ENCODE data around the gene RPP25. TPM values are rescaled to one million over a fixed set of nuclear protein-coding genes. Genes with fewer than 3 reads are reported as not detected.

RPP25 gene, protein sequence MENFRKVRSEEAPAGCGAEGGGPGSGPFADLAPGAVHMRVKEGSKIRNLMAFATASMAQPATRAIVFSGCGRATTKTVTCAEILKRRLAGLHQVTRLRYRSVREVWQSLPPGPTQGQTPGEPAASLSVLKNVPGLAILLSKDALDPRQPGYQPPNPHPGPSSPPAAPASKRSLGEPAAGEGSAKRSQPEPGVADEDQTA
- 18.8 to 28.2 TPM (median 26.4 TPM) in 5 replicates for total RNA-seq (2022; extraction: Qiagen RNA extraction)

DNA sequence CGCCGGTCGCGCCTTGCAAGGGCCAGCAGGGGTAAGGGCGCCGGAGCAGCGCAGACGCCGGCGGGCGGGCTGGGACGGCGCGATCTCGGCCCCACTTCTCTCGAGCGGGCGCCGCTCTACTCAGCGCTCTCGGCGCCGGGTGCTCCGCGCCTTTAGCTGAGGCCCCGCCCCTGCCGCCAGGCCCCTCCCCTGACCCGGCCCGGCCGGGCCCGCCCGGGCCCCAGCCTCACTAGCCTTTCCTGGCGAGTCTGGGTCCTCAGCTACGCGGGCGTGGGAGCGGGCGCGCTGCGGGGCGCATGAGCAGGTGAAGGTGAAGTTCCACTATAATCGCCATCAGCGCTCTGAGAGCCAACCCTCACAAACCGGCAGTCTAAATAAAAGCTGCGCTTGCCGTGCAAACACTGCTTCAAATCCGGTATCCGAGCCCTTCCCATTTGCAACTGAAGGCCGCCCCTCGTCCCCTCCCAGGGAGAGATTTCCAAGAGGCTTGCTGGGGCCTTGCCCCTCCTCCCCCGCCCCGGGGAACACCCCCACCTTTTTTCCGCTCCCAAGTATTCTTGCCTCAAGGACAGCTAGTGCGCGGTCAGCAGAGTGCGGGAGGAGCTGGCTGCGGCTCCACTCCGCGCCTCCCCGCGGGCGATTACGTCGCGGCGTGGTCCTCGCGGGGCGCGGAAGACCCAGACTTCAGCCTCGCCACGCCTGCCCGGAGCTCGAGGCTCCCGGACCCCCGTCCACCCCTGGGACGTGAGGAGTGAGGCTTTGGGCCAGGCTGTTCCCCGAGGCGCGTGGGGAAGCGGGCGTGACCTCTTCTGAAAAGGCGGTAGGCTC is at the start of gene RPP25:
RPP25 (minus strand) TSS at position 125 of the 828 bp plus-strand sequence. CDS start 189 bp downstream, outside the sequence.

DNA sequence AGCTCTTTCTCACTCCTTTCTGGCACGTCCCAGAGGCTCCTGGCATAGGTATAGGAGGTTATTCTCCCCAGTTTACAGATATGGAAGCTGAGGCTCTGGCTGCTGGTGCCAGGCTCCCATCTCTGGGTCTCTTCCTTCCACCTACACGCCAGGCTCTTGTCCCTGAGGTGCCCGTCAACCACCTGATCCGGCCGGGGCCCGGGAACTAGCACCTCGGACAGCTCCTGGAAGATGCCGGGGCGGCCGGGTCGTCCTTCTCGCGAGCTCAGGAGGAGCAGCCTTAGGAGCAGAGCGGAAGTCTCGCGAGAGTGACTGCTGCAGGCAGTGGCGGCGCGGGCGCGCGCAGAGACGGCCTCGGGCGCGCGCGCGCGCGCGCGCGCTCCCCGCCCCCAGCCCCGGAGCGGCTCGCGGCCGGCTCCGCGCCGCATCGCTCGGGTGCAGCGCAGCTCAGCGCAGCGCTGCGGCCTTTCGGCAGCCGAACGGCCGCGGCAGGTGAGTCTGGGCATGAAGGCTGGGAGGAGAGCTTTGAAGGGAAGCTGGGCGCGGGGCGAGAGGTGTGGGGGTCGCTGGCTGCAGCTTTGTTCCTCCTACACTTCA is 38.7 kb upstream of the RPP25 start, which contains the start of gene SCAMP5:
SCAMP5 (plus strand) TSS at position 382 of the 597 bp plus-strand sequence. CDS start 16,277 bp downstream, outside the sequence.

DNA sequence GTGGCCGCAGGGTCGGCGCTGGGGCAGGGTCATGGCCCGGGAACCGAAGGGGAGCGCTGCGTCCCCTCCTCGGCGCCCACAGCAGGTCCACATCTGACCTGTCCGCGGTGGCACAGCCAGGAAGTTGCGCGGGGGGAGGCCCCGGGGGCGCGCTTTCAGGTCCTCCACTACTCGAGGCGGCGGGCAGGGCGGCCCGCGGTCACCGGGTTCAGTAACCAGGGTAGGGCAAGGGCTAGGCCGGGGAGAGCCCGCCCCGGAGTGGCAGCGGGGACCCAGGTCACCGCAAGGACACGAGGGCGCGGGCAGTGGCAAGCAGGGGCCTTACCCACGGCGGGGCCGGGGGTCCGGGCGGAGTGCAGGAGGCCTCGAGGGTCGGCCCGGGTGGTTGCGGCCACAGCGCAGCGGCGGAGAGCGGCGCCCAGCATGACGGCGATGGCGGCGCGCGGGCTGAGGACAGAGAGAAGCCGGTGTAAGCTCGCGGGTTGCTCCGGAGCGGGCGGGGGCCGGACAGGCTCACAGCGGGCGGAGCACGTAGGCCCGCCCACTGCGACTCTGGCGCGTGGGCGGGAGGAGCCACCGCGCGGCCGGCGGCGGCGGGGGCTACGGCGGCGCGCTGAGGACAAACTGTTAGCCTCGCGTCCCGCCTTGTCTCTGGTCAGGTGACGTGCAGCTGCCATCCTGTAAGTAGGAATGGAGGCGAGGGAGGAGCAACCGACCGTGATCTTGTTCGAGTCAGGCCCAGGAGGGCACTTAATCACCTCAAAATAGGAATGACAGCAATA is 18.8 kb downstream of the RPP25 start, which contains the start of gene COX5A:
COX5A (minus strand) TSS at position 484 of the 782 bp plus-strand sequence; CDS start at position 425, 59 bp downstream.

DNA sequence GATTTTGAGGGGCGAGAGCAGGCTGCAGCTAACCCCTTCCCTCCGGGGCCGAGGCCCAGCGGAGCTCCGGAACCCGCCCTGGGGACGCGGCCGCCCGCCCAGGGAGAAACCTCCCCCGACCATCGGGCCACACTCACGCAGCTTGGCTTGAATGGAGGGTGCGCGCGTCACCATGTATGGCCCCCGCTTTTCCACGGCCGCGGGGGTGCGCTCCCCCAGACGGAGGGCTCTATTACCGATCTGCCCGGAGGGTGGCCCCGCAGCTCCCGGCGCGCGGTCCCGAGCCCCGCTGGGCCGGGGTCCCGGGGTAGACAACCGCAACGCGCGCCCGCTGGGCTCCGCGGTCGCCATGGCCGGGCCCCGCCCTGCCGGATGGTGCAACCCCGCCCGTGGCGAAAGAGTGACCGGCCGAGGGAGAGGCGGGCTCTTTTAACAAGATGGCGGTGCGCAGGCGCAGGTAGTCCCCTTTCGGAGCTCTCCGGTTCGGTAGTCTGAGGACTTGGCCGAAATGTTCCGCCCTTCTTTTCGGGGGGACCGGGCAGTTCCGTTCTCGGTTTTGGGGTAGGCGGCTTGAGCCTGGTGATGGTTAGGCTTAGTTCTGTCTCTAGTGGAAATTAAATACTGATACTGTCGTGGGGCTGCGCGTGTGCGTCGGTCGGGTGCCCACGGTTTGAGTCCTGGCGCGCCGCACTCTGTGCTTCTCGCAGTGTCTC is 50.0 kb downstream of the RPP25 start, which contains the start of gene FAM219B:
FAM219B (minus strand) TSS at position 402 of the 713 bp plus-strand sequence; CDS start at position 351, 51 bp downstream.

Other genes with a start within 250 kb of the RPP25 start
- gene CYP1A1, start 231.2 kb downstream of the RPP25 start, total RNA-seq (2022; extraction: Qiagen RNA extraction), result 1.2 to 2.2 TPM (median 1.7 TPM) in 5 replicates
- gene CYP1A2, start 207.9 kb downstream of the RPP25 start, total RNA-seq (2022; extraction: Qiagen RNA extraction), result not detected in 5 replicates
- 63.3 to 70.0 TPM (median 63.8 TPM) in 5 replicates for gene CSK, start 174.7 kb downstream of the RPP25 start, total RNA-seq (2022; extraction: Qiagen RNA extraction)
- 0.02 to 0.06 TPM in 2 of 5 replicates, not detected in the others for gene LMAN1L, start 143.9 kb downstream of the RPP25 start, total RNA-seq (2022; extraction: Qiagen RNA extraction)
- gene CPLX3, start 130.1 kb downstream of the RPP25 start, total RNA-seq (2022; extraction: Qiagen RNA extraction), result not detected in 5 replicates
- gene ULK3, start 113.6 kb downstream of the RPP25 start, total RNA-seq (2022; extraction: Qiagen RNA extraction), result 26.1 to 36.0 TPM (median 35.1 TPM) in 5 replicates
- 57.7 to 69.5 TPM (median 66.9 TPM) in 5 replicates for gene SCAMP2, start 83.4 kb downstream of the RPP25 start, total RNA-seq (2022; extraction: Qiagen RNA extraction)
- 28.0 to 42.3 TPM (median 33.9 TPM) in 5 replicates for gene MPI, start 66.7 kb downstream of the RPP25 start, total RNA-seq (2022; extraction: Qiagen RNA extraction)
- gene FAM219B, start 49.9 kb downstream of the RPP25 start, total RNA-seq (2022; extraction: Qiagen RNA extraction), result 32.1 to 39.1 TPM (median 35.7 TPM) in 5 replicates
- 449 to 627 TPM (median 566 TPM) in 5 replicates for gene COX5A, start 18.7 kb downstream of the RPP25 start, total RNA-seq (2022; extraction: Qiagen RNA extraction)
- 10.2 to 12.5 TPM (median 12.0 TPM) in 5 replicates for gene SCAMP5, start 38.8 kb upstream of the RPP25 start, total RNA-seq (2022; extraction: Qiagen RNA extraction)
- gene PPCDC, start 66.8 kb upstream of the RPP25 start, total RNA-seq (2022; extraction: Qiagen RNA extraction), result 16.8 to 22.7 TPM (median 19.0 TPM) in 5 replicates
- 27.8 to 36.6 TPM (median 33.9 TPM) in 5 replicates for gene C15orf39, start 245.1 kb upstream of the RPP25 start, total RNA-seq (2022; extraction: Qiagen RNA extraction)

Data from A549 treated with AZD2906 at 1 μM for 4 hours (cell line).